PC-3 (cell line): ENCODE data around the gene TRAFD1.

ENCODE experiments used
- EZH2 ChIP-seq: fragments of 300-600 bp; sonication (generic); IDR thresholded peaks from one replicate; pipeline ENCODE4 v1.6.1; 2017; ENCODE audit warnings: antibody characterized with exemption, mild to moderate bottlenecking, low read length; ENCODE audit not compliant: unreplicated experiment
- EZH2phosphoT487 ChIP-seq: fragments of 300-600 bp; sonication (generic); IDR thresholded peaks from 2 replicates; pipeline ENCODE4 v1.6.1; 2018; ENCODE audit warnings: mild to moderate bottlenecking, antibody characterized with exemption, low read length, borderline replicate concordance
- TF ChIP-seq, protein P1 (sequence below): fragments of 300-600 bp; sonication (generic); conservative IDR thresholded peaks from 2 replicates; pipeline ENCODE4 v1.5.1; 2017; ENCODE audit warnings: antibody characterized with exemption, low read depth, mild to moderate bottlenecking, low read length

DNA sequence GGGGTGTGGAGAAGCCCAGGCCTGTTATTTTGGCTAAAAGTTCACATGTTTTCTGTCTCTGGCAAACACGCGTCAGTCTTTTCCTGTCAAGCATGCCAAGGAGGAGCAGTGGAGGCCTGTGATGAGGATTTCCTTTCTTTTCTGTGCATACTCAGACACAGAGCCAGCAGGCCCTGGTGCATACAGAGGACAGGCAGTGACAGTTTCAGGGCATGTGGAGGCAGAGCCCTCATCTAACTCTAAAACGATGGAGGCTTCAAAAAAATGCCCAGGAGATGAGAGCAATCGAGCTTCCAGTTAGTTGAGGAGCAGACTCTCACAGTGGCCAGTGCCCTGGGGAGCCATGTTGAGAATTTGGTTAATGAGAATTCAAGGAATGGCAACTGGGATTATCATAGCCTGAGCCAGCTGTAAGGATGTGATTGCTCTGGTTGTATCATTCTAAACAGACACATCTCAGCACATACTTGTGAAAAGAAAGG is 66.5 kb downstream of the TRAFD1 start:
- TF ChIP-seq, protein P1, sequence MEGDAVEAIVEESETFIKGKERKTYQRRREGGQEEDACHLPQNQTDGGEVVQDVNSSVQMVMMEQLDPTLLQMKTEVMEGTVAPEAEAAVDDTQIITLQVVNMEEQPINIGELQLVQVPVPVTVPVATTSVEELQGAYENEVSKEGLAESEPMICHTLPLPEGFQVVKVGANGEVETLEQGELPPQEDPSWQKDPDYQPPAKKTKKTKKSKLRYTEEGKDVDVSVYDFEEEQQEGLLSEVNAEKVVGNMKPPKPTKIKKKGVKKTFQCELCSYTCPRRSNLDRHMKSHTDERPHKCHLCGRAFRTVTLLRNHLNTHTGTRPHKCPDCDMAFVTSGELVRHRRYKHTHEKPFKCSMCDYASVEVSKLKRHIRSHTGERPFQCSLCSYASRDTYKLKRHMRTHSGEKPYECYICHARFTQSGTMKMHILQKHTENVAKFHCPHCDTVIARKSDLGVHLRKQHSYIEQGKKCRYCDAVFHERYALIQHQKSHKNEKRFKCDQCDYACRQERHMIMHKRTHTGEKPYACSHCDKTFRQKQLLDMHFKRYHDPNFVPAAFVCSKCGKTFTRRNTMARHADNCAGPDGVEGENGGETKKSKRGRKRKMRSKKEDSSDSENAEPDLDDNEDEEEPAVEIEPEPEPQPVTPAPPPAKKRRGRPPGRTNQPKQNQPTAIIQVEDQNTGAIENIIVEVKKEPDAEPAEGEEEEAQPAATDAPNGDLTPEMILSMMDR, result no peak
- TF ChIP-seq EZH2 (no peak), EZH2phosphoT487 (no peak)
